Astrocyte (in vitro differentiated cells and primary cell): Measurements from ENCODE around the gene DHRS2. TPM values are rescaled to one million over a fixed set of nuclear protein-coding genes. Genes with fewer than 3 reads are reported as not detected.

ENCODE experiments used
- DNase-seq: peaks from one replicate; pipeline ENCODE4 v3.0.0-alpha.2; 2010; ENCODE audit warnings: low read depth
- FAIRE-seq: peaks from 2 replicates; lab custom pipeline; 2011; peaks lifted over from hg19 to GRCh38; lab: Jason Lieb, UNC
- H2AFZ ChIP-seq: 2 replicates; pipeline ENCODE4 v1.6.0; 2012; ENCODE audit warnings: low read depth, low read length, inconsistent platforms
- H3K27ac ChIP-seq: 2 replicates; pipeline ENCODE4 v1.5.1; 2011; ENCODE audit warnings: low read depth, low read length, inconsistent platforms
- H3K27me3 ChIP-seq: 2 replicates; pipeline ENCODE4 v1.6.0; 2011; ENCODE audit warnings: low read length, inconsistent platforms; ENCODE audit not compliant: insufficient read depth
- H3K36me3 ChIP-seq: 2 replicates; pipeline ENCODE4 v1.5.1; 2011; ENCODE audit warnings: low read length, inconsistent platforms; ENCODE audit not compliant: insufficient read depth
- H3K4me1 ChIP-seq: 2 replicates; pipeline ENCODE4 v1.5.1; 2011; ENCODE audit warnings: low read length, inconsistent platforms; ENCODE audit not compliant: insufficient read depth
- H3K4me2 ChIP-seq: 2 replicates; pipeline ENCODE4 v1.6.0; 2012; ENCODE audit warnings: low read length, inconsistent platforms
- H3K4me3 ChIP-seq: 2 replicates; pipeline ENCODE4 v1.5.1; 2011; ENCODE audit warnings: low read depth, mild to moderate bottlenecking, low read length, inconsistent platforms; ENCODE audit not compliant: insufficient read depth
- H3K79me2 ChIP-seq: 2 replicates; pipeline ENCODE4 v1.6.0; 2012; ENCODE audit warnings: mild to moderate bottlenecking, low read length, inconsistent platforms; ENCODE audit not compliant: insufficient read depth
- H3K9ac ChIP-seq: 2 replicates; pipeline ENCODE4 v1.6.0; 2012; ENCODE audit warnings: mild to moderate bottlenecking, low read length, inconsistent platforms
- H3K9me3 ChIP-seq: 2 replicates; pipeline ENCODE4 v1.5.1; 2012; ENCODE audit warnings: low read depth, mild to moderate bottlenecking, low read length, inconsistent platforms; ENCODE audit not compliant: insufficient read depth
- H4K20me1 ChIP-seq: 2 replicates; pipeline ENCODE4 v1.6.0; 2012; ENCODE audit warnings: low read length, inconsistent platforms; ENCODE audit not compliant: insufficient read depth
- H3K27ac Mint-ChIP-seq: one replicate; pipeline ENCODE4 v1.8.0; 2021; ENCODE audit warnings: mild to moderate bottlenecking, mixed read lengths; ENCODE audit not compliant: unreplicated experiment
- H3K27me3 Mint-ChIP-seq: one replicate; pipeline ENCODE4 v1.8.0; 2021; ENCODE audit warnings: low read depth, mixed read lengths; ENCODE audit not compliant: unreplicated experiment
- H3K36me3 Mint-ChIP-seq: one replicate; pipeline ENCODE4 v1.8.0; 2021; ENCODE audit warnings: low read depth, mixed read lengths; ENCODE audit not compliant: unreplicated experiment
- H3K4me1 Mint-ChIP-seq: one replicate; pipeline ENCODE4 v1.8.0; 2021; ENCODE audit warnings: low read depth, mixed read lengths; ENCODE audit not compliant: unreplicated experiment
- H3K4me3 Mint-ChIP-seq: one replicate; pipeline ENCODE4 v1.8.0; 2021; ENCODE audit warnings: mild to moderate bottlenecking, moderate library complexity, mixed read lengths; ENCODE audit not compliant: unreplicated experiment
- H3K9me3 Mint-ChIP-seq: one replicate; pipeline ENCODE4 v1.8.0; 2021; ENCODE audit warnings: mild to moderate bottlenecking, mixed read lengths; ENCODE audit not compliant: unreplicated experiment
- EZH2 ChIP-seq: IDR thresholded peaks from 2 replicates; pipeline ENCODE4 v1.6.1; 2012; ENCODE audit warnings: mild to moderate bottlenecking, low read length, inconsistent platforms; ENCODE audit not compliant: insufficient read depth
- total RNA-seq: library from RNA; stranded (reverse); gene quantifications from 2 replicates; pipeline ENCODE4 v1.2.1, GENCODE V29; 2021
- TF ChIP-seq, protein P1 (sequence below): IDR thresholded peaks from 2 replicates; pipeline ENCODE4 v1.5.1; 2011; ENCODE audit warnings: low read depth, mild to moderate bottlenecking, inconsistent platforms, low read length, moderate library complexity; ENCODE audit not compliant: insufficient read depth

The DHRS2 gene
- total RNA-seq, 1 donor from 2014 or later = 1.1 TPM

DNA sequence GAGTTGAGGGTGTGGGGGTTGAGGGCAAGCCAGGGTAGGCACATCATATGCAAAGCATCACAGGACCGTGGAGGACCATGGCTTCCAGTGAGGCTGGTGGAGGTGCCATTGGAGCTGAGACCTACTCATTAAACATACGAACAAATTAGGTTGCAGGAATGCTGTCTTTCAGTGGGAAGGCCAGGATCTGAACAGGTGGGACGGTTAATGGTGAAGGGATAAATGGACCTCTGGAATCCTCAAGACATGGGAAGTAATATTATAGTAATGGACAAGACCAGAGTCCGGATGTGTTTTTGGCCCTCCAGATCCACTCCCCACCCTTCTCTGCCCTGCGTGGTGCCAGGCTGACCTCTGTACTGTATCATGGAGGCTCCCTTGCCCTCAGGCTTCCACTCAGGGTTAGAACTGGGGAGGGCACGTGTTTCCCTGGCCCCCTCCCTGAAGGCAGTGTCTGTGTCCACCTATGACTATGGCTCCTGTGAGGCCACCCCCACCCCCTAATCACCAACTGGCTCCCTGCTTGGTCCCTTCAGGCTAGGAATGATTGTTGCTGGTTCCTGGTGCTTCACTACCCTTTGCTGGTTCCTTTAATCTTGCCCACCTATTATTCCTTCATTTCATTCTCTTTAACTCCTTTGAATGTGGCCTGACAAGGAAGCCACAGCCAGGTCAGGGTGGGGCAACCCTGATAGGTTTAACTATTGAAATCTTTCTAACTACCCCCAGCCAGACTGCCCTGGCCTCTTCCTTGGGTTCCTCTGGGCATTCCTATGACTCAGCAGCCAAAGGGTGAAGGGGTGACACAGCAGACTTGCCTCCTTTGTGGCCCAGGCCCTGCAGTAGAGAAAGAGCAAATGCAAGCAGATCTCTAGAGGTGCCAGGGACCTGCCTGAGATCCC lies 10.7 kb downstream of the DHRS2 start:
- Histone ChIP-seq H3K4me2 (no peak overlapping the region), H3K4me1 (no peaks in the 10 kb centered on the region), H3K4me3 (no peak overlapping the region), H2AFZ (no peak overlapping the region), H3K9ac (no peak overlapping the region), H3K79me2 (no peaks in the 10 kb centered on the region), H3K36me3 (no peaks in the 10 kb centered on the region), H3K27me3 (no peaks in the 10 kb centered on the region), H3K9me3 (no peaks in the 10 kb centered on the region), H3K27ac (no peak overlapping the region), H4K20me1 (no peaks in the 10 kb centered on the region)
- Mint-ChIP-seq H3K9me3 (peaks cover 2% of the 10 kb centered on the region), H3K36me3 (peaks cover 3% of the 10 kb centered on the region), H3K27me3 (peaks cover 21% of the 10 kb centered on the region), H3K27ac (no peak overlapping the region), H3K4me3 (no peak overlapping the region), H3K4me1 (peaks cover 7% of the 10 kb centered on the region)
- DNase-seq (no peak), FAIRE-seq (no peak)
- TF ChIP-seq, protein P1, sequence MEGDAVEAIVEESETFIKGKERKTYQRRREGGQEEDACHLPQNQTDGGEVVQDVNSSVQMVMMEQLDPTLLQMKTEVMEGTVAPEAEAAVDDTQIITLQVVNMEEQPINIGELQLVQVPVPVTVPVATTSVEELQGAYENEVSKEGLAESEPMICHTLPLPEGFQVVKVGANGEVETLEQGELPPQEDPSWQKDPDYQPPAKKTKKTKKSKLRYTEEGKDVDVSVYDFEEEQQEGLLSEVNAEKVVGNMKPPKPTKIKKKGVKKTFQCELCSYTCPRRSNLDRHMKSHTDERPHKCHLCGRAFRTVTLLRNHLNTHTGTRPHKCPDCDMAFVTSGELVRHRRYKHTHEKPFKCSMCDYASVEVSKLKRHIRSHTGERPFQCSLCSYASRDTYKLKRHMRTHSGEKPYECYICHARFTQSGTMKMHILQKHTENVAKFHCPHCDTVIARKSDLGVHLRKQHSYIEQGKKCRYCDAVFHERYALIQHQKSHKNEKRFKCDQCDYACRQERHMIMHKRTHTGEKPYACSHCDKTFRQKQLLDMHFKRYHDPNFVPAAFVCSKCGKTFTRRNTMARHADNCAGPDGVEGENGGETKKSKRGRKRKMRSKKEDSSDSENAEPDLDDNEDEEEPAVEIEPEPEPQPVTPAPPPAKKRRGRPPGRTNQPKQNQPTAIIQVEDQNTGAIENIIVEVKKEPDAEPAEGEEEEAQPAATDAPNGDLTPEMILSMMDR = no peak
- TF ChIP-seq EZH2 = no peak

DNA sequence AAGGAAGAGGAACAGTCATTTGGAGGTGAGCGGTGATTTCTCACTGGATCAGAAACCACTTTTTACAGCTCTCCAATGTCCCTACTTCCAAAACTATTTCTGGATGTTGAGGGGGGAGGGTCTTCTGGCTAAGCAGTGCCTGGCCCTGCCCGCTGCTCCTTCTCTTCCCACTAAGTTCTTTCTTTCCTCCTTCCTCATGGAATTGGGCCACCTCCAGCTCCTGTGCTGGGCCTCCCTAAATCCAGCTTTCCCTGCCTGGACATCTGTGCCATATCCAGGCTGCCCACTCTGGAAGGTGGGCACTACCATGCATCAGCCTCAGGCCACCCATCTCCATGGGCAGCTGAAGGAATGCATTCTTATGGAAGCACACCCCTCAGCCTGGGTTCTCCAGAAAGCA lies 11.5 kb downstream of the DHRS2 start:
- Histone ChIP-seq H3K27me3 (no peaks in the 10 kb centered on the region), H3K4me3 (no peak overlapping the region), H4K20me1 (no peaks in the 10 kb centered on the region), H3K79me2 (no peaks in the 10 kb centered on the region), H3K9ac (no peak overlapping the region), H3K27ac (no peak overlapping the region), H3K36me3 (no peaks in the 10 kb centered on the region), H3K4me2 (no peak overlapping the region), H3K4me1 (no peaks in the 10 kb centered on the region), H2AFZ (no peak overlapping the region), H3K9me3 (no peaks in the 10 kb centered on the region)
- FAIRE-seq (no peak), DNase-seq (no peak)
- H3K4me3 Mint-ChIP-seq = no peak overlapping the region
- H3K27me3 Mint-ChIP-seq = peaks cover 23% of the 10 kb centered on the region
- H3K4me1 Mint-ChIP-seq = peaks cover 7% of the 10 kb centered on the region
- peaks cover 2% of the 10 kb centered on the region for H3K9me3 Mint-ChIP-seq
- H3K36me3 Mint-ChIP-seq = peaks cover 3% of the 10 kb centered on the region
- peak overlapping the region; percentile 34 for H3K27ac Mint-ChIP-seq
- TF ChIP-seq, protein P1 = no peak
- TF ChIP-seq EZH2 = no peak
